Upper lobe of left lung (tissue), 6 donors: ENCODE results near the gene MYL10. TPM values are rescaled to one million over a fixed set of nuclear protein-coding genes. Genes with fewer than 3 reads are reported as not detected.

Experiments
- ATAC-seq, 2 donors: fragments of 200-7000 bp; cut with Tn5 transposase; one replicate each; pipeline ENCODE4 v1.9.1; 2022; ENCODE audit warnings: mild to moderate bottlenecking in 2 of 2, moderate library complexity in 2 of 2; ENCODE audit not compliant: low FRiP score in 2 of 2
- DNase-seq, 2 donors: peaks; one replicate each; pipeline ENCODE4 v3.0.0-alpha.2; 2019 to 2020
- H3K27ac ChIP-seq, 4 donors: fragments of 200-600 bp; sonication (generic); one replicate each; pipeline ENCODE4 v1.5.1; 2016 to 2019
- H3K27me3 ChIP-seq, 4 donors: fragments of 200-600 bp; sonication (generic); one replicate each; pipeline ENCODE4 v1.5.1; 2017 to 2019
- H3K36me3 ChIP-seq, 4 donors: fragments of 200-600 bp; sonication (generic); one replicate each; pipeline ENCODE4 v1.5.1; 2016 to 2019
- H3K4me1 ChIP-seq, 4 donors: fragments of 200-600 bp; sonication (generic); one replicate each; pipeline ENCODE4 v1.5.1; 2018 to 2019
- H3K4me3 ChIP-seq, 4 donors: fragments of 200-600 bp; sonication (generic); one replicate each; pipeline ENCODE4 v1.5.1; 2017 to 2019; ENCODE audit warnings: mild to moderate bottlenecking in 2 of 4, moderate library complexity in 1 of 4
- H3K9me3 ChIP-seq, 4 donors: fragments of 200-600 bp; sonication (generic); one replicate each; pipeline ENCODE4 v1.5.1; 2018 to 2019
- CTCF ChIP-seq, 6 experiments: fragments of 450-650 bp in 4 of 6; fragments of 200-600 bp in 2 of 6; sonication (generic) in 2 of 6; IDR thresholded peaks; one replicate each; pipeline ENCODE4 v1.5.1; 2016 to 2019; ENCODE audit warnings: antibody characterized with exemption in 6 of 6
- EP300 ChIP-seq, 4 donors: sonication (generic); formaldehyde crosslinking; IDR thresholded peaks; one replicate each; pipeline ENCODE4 v1.5.1; 2017; ENCODE audit warnings: antibody characterized with exemption in 4 of 4, control low read depth in 2 of 4
- POLR2A ChIP-seq, 4 donors: fragments of 450-650 bp; IDR thresholded peaks; one replicate each; pipeline ENCODE4 v1.5.1; 2016 to 2017; ENCODE audit warnings: antibody characterized with exemption in 4 of 4, mild to moderate bottlenecking in 2 of 4
- POLR2AphosphoS5 ChIP-seq, 2 donors: sonication (generic); formaldehyde crosslinking; IDR thresholded peaks; one replicate each; pipeline ENCODE4 v1.5.1; 2017; ENCODE audit warnings: antibody characterized with exemption in 2 of 2
- WGBS, 2 donors: methylation state at CpG; one replicate each; pipeline ENCODE4 v1.1.5; 2017 to 2018; 5-methylcytosine and 5-hydroxymethylcytosine counted together
- total RNA-seq, 6 donors: library from RNA; depleted of rRNA in 4 of 6; stranded (reverse); fragments of >200 nt in 4 of 6; gene quantifications; one replicate each; pipeline versions ENCODE4 v1.1.0 to v1.2.1, GENCODE V29; 2016 to 2021
- donor health status: DM: no; HTN: no; CAD: no; lungs with moderate emphysema.
- donor health status: DM: no; HTN: yes; CAD: no; lungs with severe emphysema.

Gene MYL10
- total RNA-seq, 6 donors from 2014 or later = not detected

- DNase-seq = no peak
- no peak for ATAC-seq
- H3K27ac ChIP-seq = no peak overlapping the region
Observed at GRCh38 chr7:101580596-101580995, 48.5 kb downstream of the MYL10 start.

GRCh38 chr7:101578552-101578951 is 50.5 kb downstream of the MYL10 start:
- Histone ChIP-seq H3K9me3 (peaks cover 0 to 2% (median 0%) of the 10 kb centered on the region in 4 donors), H3K27me3 (no peaks in the 10 kb centered on the region), H3K4me1 (no peaks in the 10 kb centered on the region), H3K36me3 (no peaks in the 10 kb centered on the region), H3K27ac (no peak overlapping the region), H3K4me3 (no peak overlapping the region)
- ATAC-seq (no peak), DNase-seq (no peak)
- TF ChIP-seq EP300 (IDR thresholded peaks at IDR 0.05) = no peak
- TF ChIP-seq CTCF (IDR thresholded peaks at IDR 0.05) = no peak
- TF ChIP-seq POLR2A (IDR thresholded peaks at IDR 0.05) = no peak
- no peak for TF ChIP-seq POLR2AphosphoS5 (IDR thresholded peaks at IDR 0.05)
- 39 to 41% methylated on average over 1 of the region's 1 CpG for WGBS, 2 donors

More at GRCh38 chr7:101580596-101580995, 48.5 kb downstream of the MYL10 start:
- Histone ChIP-seq H3K4me3 (no peak overlapping the region), H3K36me3 (no peaks in the 10 kb centered on the region), H3K4me1 (no peaks in the 10 kb centered on the region), H3K27me3 (no peaks in the 10 kb centered on the region), H3K9me3 (no peaks in the 10 kb centered on the region)
- 88 to 89% methylated on average over 7 of the region's 7 CpGs for WGBS, 2 donors
- TF ChIP-seq POLR2A (IDR thresholded peaks at IDR 0.05) (no peak), CTCF (IDR thresholded peaks at IDR 0.05) (no peak), EP300 (IDR thresholded peaks at IDR 0.05) (no peak), POLR2AphosphoS5 (IDR thresholded peaks at IDR 0.05) (no peak)

GRCh38 chr7:101576998-101577397 is 52.1 kb downstream of the MYL10 start:
- H3K9me3 ChIP-seq = peaks cover 0 to 16% (median 5%) of the 10 kb centered on the region in 4 donors
- H3K27ac ChIP-seq = no peak overlapping the region
- DNase-seq (no peak), ATAC-seq (no peak)
- no peak for TF ChIP-seq CTCF (IDR thresholded peaks at IDR 0.05)
- no peak for TF ChIP-seq EP300 (IDR thresholded peaks at IDR 0.05)
- no peak for TF ChIP-seq POLR2AphosphoS5 (IDR thresholded peaks at IDR 0.05)
- no peak for TF ChIP-seq POLR2A (IDR thresholded peaks at IDR 0.05)
- WGBS, 2 donors = 94 to 97% methylated on average over 3 of the region's 3 CpGs
- no peaks in the 10 kb centered on the region for H3K27me3 ChIP-seq
- H3K4me3 ChIP-seq = no peak overlapping the region
- no peaks in the 10 kb centered on the region for H3K4me1 ChIP-seq
- H3K36me3 ChIP-seq = no peaks in the 10 kb centered on the region

- Histone ChIP-seq H3K9me3 (peaks cover 0 to 21% (median 5%) of the 10 kb centered on the region in 4 donors), H3K4me1 (no peaks in the 10 kb centered on the region), H3K4me3 (no peak overlapping the region), H3K27me3 (no peaks in the 10 kb centered on the region), H3K36me3 (no peaks in the 10 kb centered on the region), H3K27ac (no peak overlapping the region)
- TF ChIP-seq CTCF (IDR thresholded peaks at IDR 0.05) (no peak), POLR2A (IDR thresholded peaks at IDR 0.05) (no peak), POLR2AphosphoS5 (IDR thresholded peaks at IDR 0.05) (no peak), EP300 (IDR thresholded peaks at IDR 0.05) (no peak)
- ATAC-seq (no peak), DNase-seq (no peak)
Observed at GRCh38 chr7:101575721-101576120, 53.4 kb downstream of the MYL10 start.

- Histone ChIP-seq H3K36me3 (no peaks in the 10 kb centered on the region), H3K4me3 (no peak overlapping the region), H3K9me3 (peaks cover 0 to 21% (median 5%) of the 10 kb centered on the region in 4 donors), H3K27me3 (no peaks in the 10 kb centered on the region), H3K27ac (no peak overlapping the region), H3K4me1 (no peaks in the 10 kb centered on the region)
- TF ChIP-seq EP300 (IDR thresholded peaks at IDR 0.05) (no peak), POLR2AphosphoS5 (IDR thresholded peaks at IDR 0.05) (no peak), POLR2A (IDR thresholded peaks at IDR 0.05) (no peak), CTCF (IDR thresholded peaks at IDR 0.05) (no peak)
- WGBS, 2 donors = 35 to 58% methylated on average over 2 of the region's 2 CpGs
- DNase-seq (no peak), ATAC-seq (no peak)
Observed at GRCh38 chr7:101575168-101575567, 53.9 kb downstream of the MYL10 start.
